HepG2 (cell line): ENCODE results near the gene DNAJC5. TPM values are rescaled to one million over a fixed set of nuclear protein-coding genes. Genes with fewer than 3 reads are reported as not detected.
"Not testable (repeated sequence)": the region's sequence is repeated elsewhere in the genome, so short reads cannot be mapped to it uniquely, and the experiment has no call there.

ENCODE experiments used
- ATAC-seq: fragments of 200-7000 bp; cut with Tn5 transposase; 3 replicates; pipeline ENCODE4 v1.9.1; 2020; ENCODE audit warnings: mild to moderate bottlenecking, moderate library complexity
- BruUV-seq: library from RNA; stranded (reverse); fragments of 400-500 nt; replicated peaks from 2 replicates; lab custom pipeline; 2021; lab: Mats Ljungman, UMichigan
- CTCF ChIA-PET: fragments of 300-600 bp; formaldehyde crosslinking; extraction: SDS; loops from one replicate; lab custom pipeline; 2021; ENCODE audit warnings: low total read pairs, inconsistent platforms, low intra/inter-chr PET ratio; lab: Yijun Ruan, JAX
- POLR2A ChIA-PET: fragments of 350-600 bp; sonication (Branson Sonifier 250); formaldehyde crosslinking; loops from one replicate; lab custom pipeline; 2020; ENCODE audit warnings: antibody characterized with exemption, inconsistent platforms; lab: Yijun Ruan, JAX
- DNase-seq: peaks from one replicate; pipeline ENCODE4 v3.0.0-alpha.2; 2015; ENCODE audit warnings: low spot score
- FAIRE-seq: peaks from 3 replicates; lab custom pipeline; 2011; peaks lifted over from hg19 to GRCh38; lab: Jason Lieb, UNC
- H2AFZ ChIP-seq: one replicate; pipeline ENCODE4 v1.6.1; 2011; ENCODE audit warnings: low read length, inconsistent platforms
- H3K27ac ChIP-seq: fragments of 300-600 bp; 3 replicates; pipeline ENCODE4 v1.8.0; 2011; ENCODE audit warnings: mixed run types, mild to moderate bottlenecking, mixed read lengths, low read length, inconsistent platforms; ENCODE audit not compliant: insufficient read depth; ENCODE audit errors: extremely low read length
- H3K27me3 ChIP-seq, 2 experiments: fragments of 200-600 bp in 1 of 2; 2 replicates in 1 of 2; 3 replicates in 1 of 2; pipeline versions ENCODE4 v1.6.0 to v1.8.0; 2011; ENCODE audit warnings: low read length in 2 of 2, mild to moderate bottlenecking in 2 of 2, moderate library complexity in 2 of 2, inconsistent platforms in 1 of 2; ENCODE audit not compliant: insufficient read depth in 2 of 2, control insufficient read depth in 1 of 2
- H3K36me3 ChIP-seq, 2 experiments: fragments of 200-600 bp in 1 of 2; replicated peaks in 1 of 2; 2 replicates in 1 of 2; 3 replicates in 1 of 2; pipeline versions ENCODE4 v1.5.1 to v1.8.0; 2011; ENCODE audit warnings: low read length in 2 of 2, inconsistent platforms in 1 of 2; ENCODE audit not compliant: insufficient read depth in 2 of 2, control insufficient read depth in 1 of 2
- H3K4me1 ChIP-seq: 2 replicates; pipeline ENCODE4 v1.5.1; 2012; ENCODE audit warnings: low read length, inconsistent platforms; ENCODE audit not compliant: insufficient read depth
- H3K4me2 ChIP-seq: 2 replicates; pipeline ENCODE4 v1.6.0; 2011; ENCODE audit warnings: low read depth, low read length, inconsistent platforms
- H3K4me3 ChIP-seq, 3 experiments: fragments of 200-600 bp in 1 of 3; sonication (generic), shearing (Covaris generic) in 1 of 3; replicated peaks in 1 of 3; 2 replicates each; pipeline ENCODE4 v1.5.1; 2011 to 2016; ENCODE audit warnings: low read length in 3 of 3, inconsistent platforms in 2 of 3, low read depth in 2 of 3, mild to moderate bottlenecking in 2 of 3, control low read depth in 1 of 3, mixed read lengths in 1 of 3; ENCODE audit not compliant: insufficient read depth in 1 of 3
- H3K79me2 ChIP-seq: one replicate; pipeline ENCODE4 v1.6.1; 2011; ENCODE audit warnings: low read length, inconsistent platforms; ENCODE audit not compliant: insufficient read depth
- H3K9ac ChIP-seq: 2 replicates; pipeline ENCODE4 v1.6.0; 2011; ENCODE audit warnings: mild to moderate bottlenecking, low read depth, low read length, inconsistent platforms; ENCODE audit not compliant: insufficient read depth
- H3K9me3 ChIP-seq: 2 replicates; pipeline ENCODE4 v1.5.1; 2012; ENCODE audit warnings: mild to moderate bottlenecking, low read length
- H4K20me1 ChIP-seq: 2 replicates; pipeline ENCODE4 v1.6.0; 2011; ENCODE audit warnings: inconsistent platforms, mild to moderate bottlenecking, low read length, moderate library complexity; ENCODE audit not compliant: insufficient read depth
- AGO2 ChIP-seq: fragments of 200-400 bp; formaldehyde crosslinking; optimal IDR thresholded peaks from 2 replicates; pipeline ENCODE3; 2017; ENCODE audit warnings: mild to moderate bottlenecking, low read depth, low read length, moderate library complexity
- ARHGAP35 ChIP-seq: sonication (generic); formaldehyde crosslinking; IDR thresholded peaks from 2 replicates; pipeline ENCODE4 v1.9.0; 2022; ENCODE audit warnings: mild to moderate bottlenecking, inconsistent platforms, moderate library complexity, missing genetic modification reagents, borderline replicate concordance
- DNMT1 ChIP-seq: sonication (generic); formaldehyde crosslinking; IDR thresholded peaks from 2 replicates; pipeline ENCODE4 v1.5.1; 2020; ENCODE audit warnings: mild to moderate bottlenecking, missing genetic modification reagents
- EP300 ChIP-seq, 3 experiments: sonication (generic) in 1 of 3; formaldehyde crosslinking in 1 of 3; IDR thresholded peaks; 2 replicates each; pipeline versions ENCODE4 v1.5.1 to v1.6.1; 2011 to 2020; ENCODE audit warnings: low read depth in 2 of 3, low read length in 2 of 3, borderline replicate concordance in 1 of 3, improper control_type of control experiment in 1 of 3, mild to moderate bottlenecking in 1 of 3, missing genetic modification reagents in 1 of 3, moderate library complexity in 1 of 3
- FOXK2 ChIP-seq: fragments of 450-650 bp; IDR thresholded peaks from 2 replicates; pipeline ENCODE4 v1.6.1; 2016
- HNRNPL ChIP-seq: fragments of 200-400 bp; formaldehyde crosslinking; IDR thresholded peaks from 2 replicates; pipeline ENCODE4 v1.6.1; 2017; ENCODE audit warnings: mild to moderate bottlenecking, low read depth, low read length
- PRMT3 ChIP-seq: sonication (generic); formaldehyde crosslinking; IDR thresholded peaks from 2 replicates; pipeline ENCODE4 v1.8.1; 2022; ENCODE audit warnings: low read depth, mild to moderate bottlenecking, moderate library complexity, missing genetic modification reagents, borderline replicate concordance
- PTBP1 ChIP-seq: fragments of 200-400 bp; formaldehyde crosslinking; IDR thresholded peaks from 2 replicates; pipeline ENCODE4 v1.6.1; 2018; ENCODE audit warnings: low read length, low read depth; ENCODE audit not compliant: poor library complexity, severe bottlenecking
- RAD51 ChIP-seq: fragments of 450-650 bp; IDR thresholded peaks from 2 replicates; pipeline ENCODE4 v1.6.1; 2016; ENCODE audit warnings: borderline replicate concordance
- SOX5 ChIP-seq: IDR thresholded peaks from 2 replicates; pipeline ENCODE4 v1.6.1; 2016; ENCODE audit warnings: borderline replicate concordance
- SYNCRIP ChIP-seq: fragments of 200-400 bp; formaldehyde crosslinking; IDR thresholded peaks from 2 replicates; pipeline ENCODE4 v1.6.1; 2018; ENCODE audit warnings: mild to moderate bottlenecking, low read depth, low read length; ENCODE audit not compliant: insufficient read depth
- YEATS4 ChIP-seq: sonication (generic); formaldehyde crosslinking; IDR thresholded peaks from 2 replicates; pipeline ENCODE4 v1.4.0; 2020; ENCODE audit warnings: missing genetic modification reagents, borderline replicate concordance
- ZNF546 ChIP-seq: sonication (generic); formaldehyde crosslinking; conservative IDR thresholded peaks from 2 replicates; pipeline ENCODE4 v1.8.1; 2023; ENCODE audit warnings: mild to moderate bottlenecking, missing genetic modification reagents
- ZNF550 ChIP-seq: sonication (generic); formaldehyde crosslinking; IDR thresholded peaks from 2 replicates; pipeline ENCODE4 v1.4.0; 2020; ENCODE audit warnings: mild to moderate bottlenecking, missing genetic modification reagents, borderline replicate concordance
- WGBS: methylation state at CpG from one replicate; pipeline ENCODE4 v1.1.6; 2017; ENCODE audit warnings: low lambda C conversion rate; 5-methylcytosine and 5-hydroxymethylcytosine counted together
- in situ Hi-C: cut with HindIII; loops from 2 replicates; pipeline ENCODE4 v1.10.0; 2017; ENCODE audit warnings: low pct_unique_long_range_greater_than_20kb; ENCODE audit not compliant: extremely low pct_ligation_motif_present
- intact Hi-C: fragments of 100-400 bp; cut with micrococcal nuclease; formaldehyde crosslinking; loops from one replicate; pipeline ENCODE4 v1.10.0; 2022; ENCODE audit not compliant: unreplicated experiment
- polyA plus RNA-seq, 8 experiments: library from polyadenylated mRNA; depleted of rRNA in 3 of 8; stranded (reverse) in 7 of 8; unstranded in 1 of 8; fragments of >200 nt; fragmentation: Illumina TruSeq in 4 of 8; extraction: Trizol in 4 of 8; gene quantifications; 2 replicates each; pipeline versions ENCODE4 v1.2.1 to v1.2.3, GENCODE V29; 2011 to 2016; ENCODE audit warnings: low read depth in 4 of 8, missing spikeins in 1 of 8, mixed read lengths in 1 of 8; ENCODE audit not compliant: insufficient read depth in 1 of 8
- total RNA-seq, 5 experiments: library from RNA; depleted of rRNA; stranded (reverse); fragments of >200 nt; fragmentation: Illumina TruSeq; extraction: Trizol; gene quantifications; 2 replicates each; pipeline ENCODE4 v1.2.3, GENCODE V29; 2016; ENCODE audit warnings: low read depth in 1 of 5
- TF ChIP-seq, protein P1 (sequence below): sonication (generic); formaldehyde crosslinking; IDR thresholded peaks from 2 replicates; pipeline ENCODE4 v1.4.0; 2020; ENCODE audit warnings: mild to moderate bottlenecking, missing genetic modification reagents

DNAJC5 gene
- total and polyA plus RNA-seq, 2 of the 13 experiments (the other 11 are each of a cell fraction or from before 2014, with no cell fraction given): 42.8 to 64.5 TPM

DNA sequence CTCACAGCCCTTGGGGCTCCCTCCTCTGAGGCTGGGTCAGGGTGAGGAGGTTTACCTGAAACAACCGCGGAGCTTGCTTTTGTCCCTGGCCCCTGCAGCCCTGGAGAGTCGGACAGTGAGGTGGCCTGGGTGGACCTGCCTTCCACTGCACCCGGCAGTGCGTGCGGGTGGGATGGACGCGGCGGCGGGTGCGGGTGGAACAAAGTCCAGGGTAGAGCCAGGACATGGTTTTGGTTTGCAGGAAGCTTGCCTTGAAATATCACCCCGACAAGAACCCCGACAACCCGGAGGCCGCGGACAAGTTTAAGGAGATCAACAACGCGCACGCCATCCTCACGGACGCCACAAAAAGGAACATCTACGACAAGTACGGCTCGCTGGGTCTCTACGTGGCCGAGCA is 34.1 kb downstream of the DNAJC5 start (continued):
- TF ChIP-seq YEATS4 (CRISPR knock-in tag) (no peak), ZNF550 (no peak)

DNA sequence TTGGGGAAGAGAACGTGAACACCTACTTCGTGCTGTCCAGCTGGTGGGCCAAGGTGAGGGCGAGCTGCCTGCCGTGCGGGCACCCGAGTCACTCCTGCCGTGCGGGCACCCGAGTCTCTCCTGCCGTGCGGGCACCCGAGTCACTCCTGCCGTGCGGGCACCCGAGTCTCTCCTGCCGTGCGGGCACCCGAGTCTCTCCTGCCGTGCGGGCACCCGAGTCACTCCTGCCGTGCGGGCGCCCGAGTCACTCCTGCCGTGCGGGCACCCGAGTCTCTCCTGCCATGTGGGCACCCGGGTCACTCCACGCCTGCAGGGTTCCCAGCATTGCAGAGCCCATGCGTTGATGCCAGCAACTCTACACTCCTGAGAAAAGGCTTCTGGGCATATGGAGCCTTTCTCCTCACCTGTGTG is 34.6 kb downstream of the DNAJC5 start:
- H3K27me3 ChIP-seq, H3K9me3 ChIP-seq, H3K4me2 ChIP-seq, ATAC-seq, H4K20me1 ChIP-seq, CTCF ChIA-PET, FAIRE-seq, H3K4me1 ChIP-seq, BruUV-seq, intact Hi-C loops, H3K9ac ChIP-seq, DNase-seq, in situ Hi-C loops, H3K4me3 ChIP-seq, POLR2A ChIA-PET, H3K79me2 ChIP-seq, H2AFZ ChIP-seq, H3K27ac ChIP-seq: not testable (repeated sequence)
- TF ChIP-seq HNRNPL (peak; percentile 79; the same call in 1 of the 2 replicates), DNMT1 (CRISPR knock-in tag) (0 out of 2 replicates have a peak, but pooled peaks have one; percentile 25), AGO2 (peak; percentile 61)
- WGBS: 97% methylated on average over 31 of the region's 31 CpGs
- H3K36me3 ChIP-seq: peaks cover 53 to 73% of the 10 kb centered on the region in 2 experiments

DNA sequence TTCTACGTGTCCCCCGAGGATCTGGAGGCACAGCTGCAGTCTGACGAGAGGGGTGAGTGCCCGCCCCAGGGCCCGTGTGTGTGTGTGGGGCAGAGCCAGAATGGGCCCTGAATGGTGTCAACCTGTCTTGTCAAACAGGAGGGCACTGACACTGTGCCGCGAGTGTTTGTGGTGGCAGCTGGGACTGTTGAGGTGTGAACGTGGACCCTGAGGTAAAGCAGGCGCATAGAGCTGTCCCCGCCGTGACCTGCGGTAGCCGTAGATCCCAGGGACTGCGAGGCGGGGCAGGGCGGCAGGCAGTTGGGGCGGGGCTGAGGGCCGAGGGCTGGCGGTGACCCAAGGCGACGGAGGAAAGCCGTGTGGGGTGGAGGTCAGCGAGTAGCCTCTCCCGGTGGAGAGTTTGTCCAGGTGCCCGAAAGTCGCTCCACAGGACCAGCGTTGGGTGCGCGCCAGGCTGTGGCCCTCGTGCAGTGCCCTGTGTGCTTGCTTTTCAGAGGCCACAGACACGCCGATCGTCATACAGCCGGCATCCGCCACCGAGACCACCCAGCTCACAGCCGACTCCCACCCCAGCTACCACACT is 36.1 kb downstream of the DNAJC5 start:
- no TSS peak for BruUV-seq
- ATAC-seq (no peak), FAIRE-seq (no peak), DNase-seq (no peak)
- peaks cover 9% of the 10 kb centered on the region for H3K79me2 ChIP-seq
- H3K27me3 ChIP-seq: no peaks in the 10 kb centered on the region
- intact Hi-C loops (no loop called here), in situ Hi-C loops (no loop called here)
- peaks cover 4% of the 10 kb centered on the region; the same call in 1 of the 2 replicates for H4K20me1 ChIP-seq
- H3K36me3 ChIP-seq: peaks cover 63 to 88% of the 10 kb centered on the region in 2 experiments
- WGBS: 98% methylated on average over 37 of the region's 37 CpGs
- no peak overlapping the region for H3K9ac ChIP-seq
- H3K4me3 ChIP-seq: no peak overlapping the region
- no peak overlapping the region for H3K27ac ChIP-seq
- ChIA-PET POLR2A (no interaction called here), CTCF (no interaction called here)
- H3K4me2 ChIP-seq: no peak overlapping the region
- no peak overlapping the region for H2AFZ ChIP-seq
- no peaks in the 10 kb centered on the region for H3K9me3 ChIP-seq
- no peaks in the 10 kb centered on the region for H3K4me1 ChIP-seq
- TF ChIP-seq, protein P1, sequence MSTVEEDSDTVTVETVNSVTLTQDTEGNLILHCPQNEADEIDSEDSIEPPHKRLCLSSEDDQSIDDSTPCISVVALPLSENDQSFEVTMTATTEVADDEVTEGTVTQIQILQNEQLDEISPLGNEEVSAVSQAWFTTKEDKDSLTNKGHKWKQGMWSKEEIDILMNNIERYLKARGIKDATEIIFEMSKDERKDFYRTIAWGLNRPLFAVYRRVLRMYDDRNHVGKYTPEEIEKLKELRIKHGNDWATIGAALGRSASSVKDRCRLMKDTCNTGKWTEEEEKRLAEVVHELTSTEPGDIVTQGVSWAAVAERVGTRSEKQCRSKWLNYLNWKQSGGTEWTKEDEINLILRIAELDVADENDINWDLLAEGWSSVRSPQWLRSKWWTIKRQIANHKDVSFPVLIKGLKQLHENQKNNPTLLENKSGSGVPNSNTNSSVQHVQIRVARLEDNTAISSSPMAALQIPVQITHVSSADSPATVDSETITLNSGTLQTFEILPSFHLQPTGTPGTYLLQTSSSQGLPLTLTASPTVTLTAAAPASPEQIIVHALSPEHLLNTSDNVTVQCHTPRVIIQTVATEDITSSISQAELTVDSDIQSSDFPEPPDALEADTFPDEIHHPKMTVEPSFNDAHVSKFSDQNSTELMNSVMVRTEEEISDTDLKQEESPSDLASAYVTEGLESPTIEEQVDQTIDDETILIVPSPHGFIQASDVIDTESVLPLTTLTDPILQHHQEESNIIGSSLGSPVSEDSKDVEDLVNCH (CRISPR knock-in tag): no peak
- TF ChIP-seq EP300 (IDR thresholded peaks at IDR 0.05; ENCODE audit: low read depth in 2 of 2, low read length in 2 of 2): no peak
- no peak for TF ChIP-seq EP300 (CRISPR knock-in tag; IDR thresholded peaks at IDR 0.05; ENCODE audit: borderline replicate concordance)
- no peak for TF ChIP-seq ARHGAP35 (CRISPR knock-in tag)
- TF ChIP-seq PRMT3 (CRISPR knock-in tag): no peak
- TF ChIP-seq SYNCRIP: no peak
- no peak for TF ChIP-seq PTBP1
- no peak for TF ChIP-seq SOX5
- no peak for TF ChIP-seq FOXK2
- TF ChIP-seq ZNF546: no peak
- no peak for TF ChIP-seq RAD51
